Measurements from ENCODE around the gene HIF1AN. TPM values are rescaled to one million over a fixed set of nuclear protein-coding genes. Genes with fewer than 3 reads are reported as not detected.

The HIF1AN gene
- total RNA-seq, 4 donors from 2014 or later, result 21.6 to 25.7 (median 24.0) TPM

- in situ Hi-C loops (cut with MboI; ENCODE audit: low sequenced_read_pairs in 4 of 4), result loop anchor here (5.0 to 25.0 kb wide), 4 partner anchors 80 to 180 kb away; partner anchors contain the start of genes SCD (in 3 of the 4) and PKD2L1 (in 1 of the 4)
- peak; percentile 82 to 87 for ATAC-seq
- H3K36me3 ChIP-seq, result no peaks in the 10 kb centered on the region
- H3K27me3 ChIP-seq, result no peaks in the 10 kb centered on the region
- intact Hi-C loops (cut with DNase I; ENCODE audit: low total_unique reads), result loop anchor here (2.0 to 5.0 kb wide), 2 partner anchors 145 to 176 kb away; no protein-coding TSS in a partner anchor
- H3K27ac ChIP-seq, result peak overlapping the region; percentile 65 to 82 (median 80)
- H3K9me3 ChIP-seq, result no peaks in the 10 kb centered on the region
- no peak for TF ChIP-seq POLR2A (IDR thresholded peaks at IDR 0.05)
- TF ChIP-seq, protein P1, sequence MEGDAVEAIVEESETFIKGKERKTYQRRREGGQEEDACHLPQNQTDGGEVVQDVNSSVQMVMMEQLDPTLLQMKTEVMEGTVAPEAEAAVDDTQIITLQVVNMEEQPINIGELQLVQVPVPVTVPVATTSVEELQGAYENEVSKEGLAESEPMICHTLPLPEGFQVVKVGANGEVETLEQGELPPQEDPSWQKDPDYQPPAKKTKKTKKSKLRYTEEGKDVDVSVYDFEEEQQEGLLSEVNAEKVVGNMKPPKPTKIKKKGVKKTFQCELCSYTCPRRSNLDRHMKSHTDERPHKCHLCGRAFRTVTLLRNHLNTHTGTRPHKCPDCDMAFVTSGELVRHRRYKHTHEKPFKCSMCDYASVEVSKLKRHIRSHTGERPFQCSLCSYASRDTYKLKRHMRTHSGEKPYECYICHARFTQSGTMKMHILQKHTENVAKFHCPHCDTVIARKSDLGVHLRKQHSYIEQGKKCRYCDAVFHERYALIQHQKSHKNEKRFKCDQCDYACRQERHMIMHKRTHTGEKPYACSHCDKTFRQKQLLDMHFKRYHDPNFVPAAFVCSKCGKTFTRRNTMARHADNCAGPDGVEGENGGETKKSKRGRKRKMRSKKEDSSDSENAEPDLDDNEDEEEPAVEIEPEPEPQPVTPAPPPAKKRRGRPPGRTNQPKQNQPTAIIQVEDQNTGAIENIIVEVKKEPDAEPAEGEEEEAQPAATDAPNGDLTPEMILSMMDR (IDR thresholded peaks at IDR 0.05 in 4 of 5, conservative IDR thresholded peaks at IDR 0.05 in 1 of 5), result peak; percentile 31 to 51 (median 44)
- no peak overlapping the region for H3K4me3 ChIP-seq
- H3K4me1 ChIP-seq, result peaks cover 27 to 31% of the 10 kb centered on the region in 2 donors
- peak; percentile 75 to 88 for DNase-seq
Observed at GRCh38 chr10:100516847-100517246, 18.9 kb upstream of the HIF1AN start.

DNA sequence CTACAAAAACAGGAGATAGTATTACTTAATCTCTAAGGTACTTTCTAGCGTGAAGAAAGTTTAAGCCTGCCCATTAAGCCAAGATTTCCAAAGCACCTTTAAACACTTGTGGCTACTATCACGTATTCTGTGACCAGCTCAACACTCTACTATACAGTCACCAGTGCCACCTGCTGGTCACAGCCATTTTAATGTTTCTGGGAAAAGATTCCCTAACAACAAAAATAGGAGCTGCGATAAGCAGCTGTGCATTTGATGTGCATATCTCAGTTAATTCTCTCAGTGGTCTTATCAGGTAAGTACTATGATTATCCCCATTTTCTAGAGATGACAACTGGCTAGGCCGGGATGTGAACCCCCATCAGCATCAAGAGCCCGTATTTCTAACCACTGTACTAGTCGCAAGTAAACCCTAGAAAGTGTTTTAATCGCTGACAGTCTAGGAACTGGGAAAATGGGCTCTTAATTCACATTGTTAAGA is 16.9 kb upstream of the HIF1AN start:
- peak; percentile 69 to 75 for ATAC-seq
- intact Hi-C loops (cut with DNase I; ENCODE audit: low total_unique reads), result loop anchor here (1.0 to 5.0 kb wide), 3 partner anchors 36 to 146 kb away; no protein-coding TSS in a partner anchor
- H3K4me3 ChIP-seq, result peak overlapping the region; percentile 59 to 70 (median 67)
- H3K9me3 ChIP-seq, result no peaks in the 10 kb centered on the region
- peaks cover 27 to 31% of the 10 kb centered on the region in 2 donors for H3K4me1 ChIP-seq
- DNase-seq, result peak; percentile 55 to 71
- TF ChIP-seq POLR2A (IDR thresholded peaks at IDR 0.05), result no peak
- TF ChIP-seq, protein P1 (IDR thresholded peaks at IDR 0.05 in 4 of 5, conservative IDR thresholded peaks at IDR 0.05 in 1 of 5), result peak; percentile 55 to 80 (median 70)
- in situ Hi-C loops (cut with MboI; ENCODE audit: low sequenced_read_pairs in 4 of 4), result loop anchor here (5.0 to 25.0 kb wide), 4 partner anchors 82 to 182 kb away; partner anchors contain the start of genes SCD (in 3 of the 4) and PKD2L1 (in 1 of the 4)
- H3K27ac ChIP-seq, result peak overlapping the region; percentile 69 to 82 (median 79)
- H3K36me3 ChIP-seq, result peaks cover 0 to 12% of the 10 kb centered on the region in 2 donors
- no peaks in the 10 kb centered on the region for H3K27me3 ChIP-seq

DNA sequence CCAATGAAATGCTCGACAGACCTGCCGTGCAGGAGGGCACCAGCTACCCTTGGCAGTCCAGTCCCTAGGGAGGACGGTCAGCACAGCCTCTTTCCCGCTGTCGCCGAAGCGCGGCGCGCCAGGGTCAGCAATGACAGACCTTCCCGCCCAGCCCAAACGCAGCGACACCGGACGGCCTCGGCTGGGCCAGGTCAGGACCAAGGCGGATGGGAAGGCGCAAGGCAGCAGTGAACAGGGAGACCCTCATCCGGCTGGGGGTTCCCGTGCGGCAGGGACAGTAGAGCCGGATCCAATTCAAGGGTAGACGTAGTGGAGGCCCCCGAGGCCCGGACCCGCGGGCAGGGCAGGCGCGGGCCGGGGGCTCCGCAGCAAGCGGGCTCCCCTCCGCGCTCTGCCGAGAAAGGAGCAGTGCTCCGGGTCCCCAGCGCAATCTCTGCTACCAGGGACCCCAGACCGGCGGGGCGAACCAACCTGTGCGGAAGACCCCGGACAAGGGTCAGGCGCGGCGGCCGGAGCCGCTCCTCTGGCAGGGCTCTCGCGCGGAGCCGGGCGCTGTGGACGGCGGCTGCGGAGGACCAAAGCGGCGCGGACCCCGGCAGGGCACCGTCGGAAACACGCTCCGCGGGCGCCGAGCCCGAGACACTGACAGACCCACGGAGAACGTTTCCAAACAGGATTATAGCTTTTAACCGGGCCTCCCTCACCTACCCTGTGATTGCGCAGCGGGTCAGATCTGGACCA is 16.3 kb upstream of the HIF1AN start, which contains the start of gene SEC31B:
Gene SEC31B (minus strand): TSS at position 551 of the 741 bp plus-strand sequence. CDS start 2,909 bp downstream, outside the sequence.
- ATAC-seq (peak; percentile 39 to 46), DNase-seq (peak; percentile 44 to 67)
- no peaks in the 10 kb centered on the region for H3K9me3 ChIP-seq
- H3K27ac ChIP-seq, result peak within 1 kb of the TSS; percentile 69 to 82 (median 79)
- H3K27me3 ChIP-seq, result no peaks in the 10 kb centered on the region
- intact Hi-C loops (cut with DNase I; ENCODE audit: low total_unique reads), result loop anchor here (5.0 kb wide), 1 partner anchor 147 kb away; no protein-coding TSS in a partner anchor
- H3K4me3 ChIP-seq, result peak within 1 kb of the TSS; percentile 59 to 70 (median 67)
- peaks cover 0 to 18% of the 10 kb centered on the region in 2 donors for H3K36me3 ChIP-seq
- TF ChIP-seq, protein P1 (IDR thresholded peaks at IDR 0.05 in 4 of 5, conservative IDR thresholded peaks at IDR 0.05 in 1 of 5), result no peak
- peak; percentile 56 for TF ChIP-seq POLR2A (IDR thresholded peaks at IDR 0.05)
- in situ Hi-C loops (cut with MboI; ENCODE audit: low sequenced_read_pairs in 4 of 4), result loop anchor here (5.0 to 25.0 kb wide), 4 partner anchors 82 to 182 kb away; partner anchors contain the start of genes SCD (in 3 of the 4) and PKD2L1 (in 1 of the 4)
- peaks cover 27 to 31% of the 10 kb centered on the region in 2 donors for H3K4me1 ChIP-seq

GRCh38 chr10:100520811-100521210 is 14.9 kb upstream of the HIF1AN start:
- ATAC-seq (no peak), DNase-seq (no peak)
- intact Hi-C loops (cut with DNase I; ENCODE audit: low total_unique reads), result no loop called here
- in situ Hi-C loops (cut with MboI; ENCODE audit: low sequenced_read_pairs in 4 of 4), result loop anchor here in 2 of 4 donors (5.0 to 25.0 kb wide), 2 partner anchors 84 to 184 kb away; partner anchors contain the start of genes PKD2L1 (in 1 of the 2) and SCD (in 1 of the 2)
- H3K4me1 ChIP-seq, result peaks cover 25 to 30% of the 10 kb centered on the region in 2 donors
- H3K27ac ChIP-seq, result no peak overlapping the region
- no peaks in the 10 kb centered on the region for H3K9me3 ChIP-seq
- TF ChIP-seq POLR2A (IDR thresholded peaks at IDR 0.05), result no peak
- TF ChIP-seq, protein P1 (IDR thresholded peaks at IDR 0.05 in 4 of 5, conservative IDR thresholded peaks at IDR 0.05 in 1 of 5), result no peak
- no peak overlapping the region for H3K4me3 ChIP-seq
- no peaks in the 10 kb centered on the region for H3K27me3 ChIP-seq
- H3K36me3 ChIP-seq, result peaks cover 0 to 30% of the 10 kb centered on the region in 2 donors
